Psoas muscle (tissue), 8 donors: ENCODE data around the gene NPNT. TPM values are rescaled to one million over a fixed set of nuclear protein-coding genes. Genes with fewer than 3 reads are reported as not detected.

Experiments used
- ATAC-seq, 4 donors: fragments of 200-7000 bp; cut with Tn5 transposase; one replicate each; pipeline ENCODE4 v1.9.1; 2020; ENCODE audit warnings: moderate library complexity in 3 of 4, mild to moderate bottlenecking in 2 of 4
- DNase-seq, 2 donors: peaks; one replicate each; pipeline ENCODE4 v3.0.0-alpha.2; 2020
- H3K27ac ChIP-seq: fragments of 200-600 bp; one replicate; pipeline ENCODE4 v1.8.0; 2022
- H3K27me3 ChIP-seq, 3 donors: fragments of 200-600 bp in 1 of 3; one replicate each; pipeline versions ENCODE4 v1.6.1 to v1.8.0; 2013 to 2022; ENCODE audit warnings: low read length in 2 of 3, mild to moderate bottlenecking in 2 of 3, moderate library complexity in 1 of 3; ENCODE audit not compliant: insufficient read depth in 3 of 3
- H3K36me3 ChIP-seq, 2 donors: fragments of 200-600 bp in 1 of 2; one replicate each; pipeline versions ENCODE4 v1.6.1 to v1.8.0; 2013 to 2022; ENCODE audit warnings: low read depth in 1 of 2, mild to moderate bottlenecking in 1 of 2, moderate library complexity in 1 of 2; ENCODE audit not compliant: insufficient read depth in 1 of 2
- H3K4me1 ChIP-seq: fragments of 200-600 bp; one replicate; pipeline ENCODE4 v1.8.0; 2022
- H3K4me3 ChIP-seq: fragments of 200-600 bp; one replicate; pipeline ENCODE4 v1.8.0; 2022; ENCODE audit warnings: mild to moderate bottlenecking
- H3K9me3 ChIP-seq: fragments of 200-600 bp; one replicate; pipeline ENCODE4 v1.8.0; 2022
- CTCF ChIP-seq: fragments of 200-600 bp; IDR thresholded peaks from one replicate; pipeline ENCODE4 v1.8.0; 2022; ENCODE audit warnings: antibody characterized with exemption
- WGBS, 3 donors: extraction: QIAGEN DNeasy Blood & Tissue Kit; methylation state at CpG; one replicate each; pipeline versions ENCODE4 v1.1.6 to v1.1.7; 2013; 5-methylcytosine and 5-hydroxymethylcytosine counted together
- intact Hi-C, 2 donors: fragments of 100-400 bp; cut with DNase I; formaldehyde crosslinking; loops; one replicate each; pipeline versions ENCODE4 v1.11.0 to v1.14.2; 2022
- polyA plus RNA-seq, 3 donors: library from polyadenylated mRNA; stranded (reverse); fragments of 200-250 nt; gene quantifications; one replicate each; pipeline ENCODE4 v1.2.3, GENCODE V29; 2013
- total RNA-seq, 4 donors: library from RNA; stranded (reverse); fragmentation: NEBNext Ultra II Directional in 2 of 4; extraction: Animal tissue kit (Norgen Biotek cat#: 25700) in 2 of 4; gene quantifications; one replicate each; pipeline versions ENCODE4 v1.2.1 to v1.2.4, GENCODE V29; 2021 to 2023
- donor health status: healthy with polysubstance abuse.
- donor health status: DM: no; HTN: no; CAD: no; lungs with moderate emphysema.
- donor health status: Bipolar disorder and iron deficiency.
- donor health status: healthy.
- donor health status: DM: yes; HTN: yes; CAD: no.
- donor health status: DM: no; HTN: no; CAD: no.
- donor health status: DM: no; HTN: no; CAD: no.
- donor health status: DM: yes; HTN: yes; CAD: no.

The NPNT gene
- total and polyA plus RNA-seq, 7 donors = 0.98 to 18.8 (median 4.1) TPM

GRCh38 chr4:105936901-105937300 lies 41.6 kb downstream of the NPNT start:
- intact Hi-C loops = no loop called here
- DNase-seq = no peak
- Histone ChIP-seq H3K4me1 (no peaks in the 10 kb centered on the region), H3K4me3 (no peak overlapping the region), H3K27me3 (no peaks in the 10 kb centered on the region), H3K27ac (no peak overlapping the region), H3K9me3 (no peaks in the 10 kb centered on the region), H3K36me3 (no peaks in the 10 kb centered on the region)
- 72 to 84% (median 75%) methylated on average over 7 of the region's 7 CpGs for WGBS, 3 donors
- no peak for TF ChIP-seq CTCF
- no peak for ATAC-seq

GRCh38 chr4:105937759-105938158 lies 42.5 kb downstream of the NPNT start:
- Histone ChIP-seq H3K27me3 (no peaks in the 10 kb centered on the region), H3K9me3 (no peaks in the 10 kb centered on the region), H3K27ac (no peak overlapping the region), H3K4me3 (no peak overlapping the region), H3K36me3 (no peaks in the 10 kb centered on the region), H3K4me1 (no peaks in the 10 kb centered on the region)
- ATAC-seq = no peak
- no peak for TF ChIP-seq CTCF
- intact Hi-C loops = no loop called here
- no peak for DNase-seq
- WGBS, 3 donors = 56 to 74% (median 57%) methylated on average over 1 of the region's 1 CpG

GRCh38 chr4:105943234-105943633 lies 48.0 kb downstream of the NPNT start:
- 71 to 85% (median 84%) methylated on average over 3 of the region's 3 CpGs for WGBS, 3 donors
- no peaks in the 10 kb centered on the region for H3K27me3 ChIP-seq
- peaks cover 8% of the 10 kb centered on the region for H3K4me1 ChIP-seq
- intact Hi-C loops = no loop called here
- H3K36me3 ChIP-seq = no peaks in the 10 kb centered on the region
- DNase-seq (no peak), ATAC-seq (peak in 2 of 4 donors; percentile 37 to 39)
- H3K27ac ChIP-seq = no peak overlapping the region
- no peaks in the 10 kb centered on the region for H3K9me3 ChIP-seq
- no peak overlapping the region for H3K4me3 ChIP-seq
- no peak for TF ChIP-seq CTCF

GRCh38 chr4:105944540-105944939 lies 49.3 kb downstream of the NPNT start:
- intact Hi-C loops = no loop called here
- 21 to 38% (median 25%) methylated on average over 1 of the region's 1 CpG for WGBS, 3 donors
- H3K4me1 ChIP-seq = peaks cover 8% of the 10 kb centered on the region
- DNase-seq (no peak), ATAC-seq (no peak)
- TF ChIP-seq CTCF = no peak
- no peak overlapping the region for H3K4me3 ChIP-seq
- H3K27me3 ChIP-seq = no peaks in the 10 kb centered on the region
- H3K27ac ChIP-seq = no peak overlapping the region
- no peaks in the 10 kb centered on the region for H3K36me3 ChIP-seq
- no peaks in the 10 kb centered on the region for H3K9me3 ChIP-seq

- no peak for TF ChIP-seq CTCF
- intact Hi-C loops = no loop called here
- DNase-seq (no peak), ATAC-seq (no peak)
- H3K27me3 ChIP-seq = no peaks in the 10 kb centered on the region
- H3K36me3 ChIP-seq = no peaks in the 10 kb centered on the region
- 90 to 94% (median 94%) methylated on average over 3 of the region's 3 CpGs for WGBS, 3 donors
- peaks cover 8% of the 10 kb centered on the region for H3K4me1 ChIP-seq
- H3K9me3 ChIP-seq = no peaks in the 10 kb centered on the region
- no peak overlapping the region for H3K4me3 ChIP-seq
- H3K27ac ChIP-seq = no peak overlapping the region
These were observed 51.5 kb downstream of the NPNT start for GRCh38 chr4:105946771-105947170.
